Measurements from ENCODE around the gene LAMP2.

- TF ChIP-seq CTCF (IDR thresholded peaks at IDR 0.05; ENCODE audit: low read length): no peak
- no peak for TF ChIP-seq EZH2 (IDR thresholded peaks at IDR 0.05; ENCODE audit: borderline replicate concordance, low read length)
These were observed 49.6 kb downstream of the LAMP2 start for GRCh38 chrX:120419463-120419862.

Data from OCI-LY1 (cell line).